Neural crest cell (in vitro differentiated cells): ENCODE results near the gene KRTAP5-1. TPM values are rescaled to one million over a fixed set of nuclear protein-coding genes. Genes with fewer than 3 reads are reported as not detected.

Experiments used
- DNase-seq: peaks from one replicate; pipeline ENCODE4 v3.0.0; 2021; ENCODE audit warnings: low read depth, mixed read lengths, low spot score
- H3K27ac Mint-ChIP-seq: one replicate; pipeline ENCODE4 v1.8.0; 2021; ENCODE audit warnings: mild to moderate bottlenecking, mixed read lengths; ENCODE audit not compliant: unreplicated experiment
- H3K27me3 Mint-ChIP-seq: 2 replicates; pipeline ENCODE4 v1.8.0; 2021; ENCODE audit warnings: low read depth, mild to moderate bottlenecking, mixed read lengths
- H3K36me3 Mint-ChIP-seq: 2 replicates; pipeline ENCODE4 v1.8.0; 2021; ENCODE audit warnings: low read depth, mild to moderate bottlenecking, mixed read lengths
- H3K4me1 Mint-ChIP-seq: 2 replicates; pipeline ENCODE4 v1.8.0; 2021; ENCODE audit warnings: mixed read lengths
- H3K4me3 Mint-ChIP-seq: one replicate; pipeline ENCODE4 v1.8.0; 2021; ENCODE audit warnings: mild to moderate bottlenecking, mixed read lengths
- H3K9me3 Mint-ChIP-seq: 2 replicates; pipeline ENCODE4 v1.8.0; 2021; ENCODE audit warnings: mixed read lengths
- CTCF ChIP-seq: fragments of 200-600 bp; sonication (generic); conservative IDR thresholded peaks from 2 replicates; pipeline ENCODE4 v1.5.0; 2021; ENCODE audit warnings: antibody characterized with exemption, mild to moderate bottlenecking
- total RNA-seq: library from RNA; stranded (reverse); gene quantifications from 2 replicates; pipeline ENCODE4 v1.2.1, GENCODE V29; 2021

Gene KRTAP5-1
- total RNA-seq, 1 donor from 2014 or later, result not detected

- Mint-ChIP-seq H3K4me1 (no peaks in the 10 kb centered on the region), H3K4me3 (no peak overlapping the region), H3K27ac (no peak overlapping the region), H3K27me3 (peaks cover 12% of the 10 kb centered on the region), H3K9me3 (no peaks in the 10 kb centered on the region), H3K36me3 (no peaks in the 10 kb centered on the region)
- DNase-seq, result no peak
- TF ChIP-seq CTCF, result no peak
Observed at GRCh38 chr11:1564535-1565172, 20.4 kb downstream of the KRTAP5-1 start.

GRCh38 chr11:1563697-1564534 is 21.2 kb downstream of the KRTAP5-1 start:
- no peak overlapping the region for H3K27ac Mint-ChIP-seq
- no peak overlapping the region for H3K4me3 Mint-ChIP-seq
- TF ChIP-seq CTCF, result no peak
- no peaks in the 10 kb centered on the region for H3K4me1 Mint-ChIP-seq
- no peaks in the 10 kb centered on the region for H3K9me3 Mint-ChIP-seq
- no peaks in the 10 kb centered on the region for H3K36me3 Mint-ChIP-seq
- DNase-seq, result no peak
- peaks cover 6% of the 10 kb centered on the region for H3K27me3 Mint-ChIP-seq

- DNase-seq, result no peak
- peaks cover 4% of the 10 kb centered on the region for H3K27me3 Mint-ChIP-seq
- H3K4me3 Mint-ChIP-seq, result no peak overlapping the region
- H3K9me3 Mint-ChIP-seq, result no peaks in the 10 kb centered on the region
- no peaks in the 10 kb centered on the region for H3K4me1 Mint-ChIP-seq
- no peak for TF ChIP-seq CTCF
- H3K27ac Mint-ChIP-seq, result no peak overlapping the region
- no peaks in the 10 kb centered on the region for H3K36me3 Mint-ChIP-seq
Observed at GRCh38 chr11:1563149-1563638, 21.9 kb downstream of the KRTAP5-1 start.

GRCh38 chr11:1562469-1563148 is 22.5 kb downstream of the KRTAP5-1 start:
- no peak for DNase-seq
- TF ChIP-seq CTCF, result no peak
- Mint-ChIP-seq H3K27ac (no peak overlapping the region), H3K4me3 (no peak overlapping the region), H3K9me3 (no peaks in the 10 kb centered on the region), H3K27me3 (peaks cover 4% of the 10 kb centered on the region), H3K36me3 (no peaks in the 10 kb centered on the region), H3K4me1 (no peaks in the 10 kb centered on the region)

- DNase-seq, result no peak
- H3K4me1 Mint-ChIP-seq, result no peaks in the 10 kb centered on the region
- H3K27me3 Mint-ChIP-seq, result peaks cover 4% of the 10 kb centered on the region
- no peaks in the 10 kb centered on the region for H3K36me3 Mint-ChIP-seq
- no peaks in the 10 kb centered on the region for H3K9me3 Mint-ChIP-seq
- H3K27ac Mint-ChIP-seq, result no peak overlapping the region
- TF ChIP-seq CTCF, result no peak
- H3K4me3 Mint-ChIP-seq, result no peak overlapping the region
Observed at GRCh38 chr11:1561955-1562354, 23.1 kb downstream of the KRTAP5-1 start.
